Epidermal melanocyte (primary cell): ENCODE measurements around the gene NDFIP1.
"Not testable (repeated sequence)": the region's sequence is repeated elsewhere in the genome, so short reads cannot be mapped to it uniquely, and the experiment has no call there.

Source experiments
- DNase-seq: peaks from one replicate; pipeline ENCODE4 v3.0.0; 2011; ENCODE audit warnings: low spot score; ENCODE audit not compliant: insufficient read length

NDFIP1 gene

GRCh38 chr5:142183561-142183960 is 75.0 kb downstream of the NDFIP1 start:
- no peak for DNase-seq

GRCh38 chr5:142184988-142185387 is 76.4 kb downstream of the NDFIP1 start:
- no peak for DNase-seq

DNA sequence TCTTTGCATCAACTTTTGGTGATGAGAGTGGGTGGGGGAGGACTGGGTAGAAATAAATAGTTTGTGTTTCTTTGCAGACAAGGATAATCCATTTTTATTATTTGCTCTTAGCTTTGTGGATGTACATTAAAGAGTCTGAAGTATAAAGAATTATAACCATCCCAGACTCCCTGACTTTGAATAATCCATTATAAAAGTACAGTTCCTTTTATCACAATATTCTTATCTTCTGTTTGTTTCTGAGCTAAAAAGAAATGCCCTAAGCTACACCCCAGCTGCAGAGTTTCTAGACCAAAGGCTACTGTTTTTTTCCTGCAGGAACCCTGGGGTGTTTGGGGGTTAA is 77.9 kb downstream of the NDFIP1 start:
- no peak for DNase-seq

DNA sequence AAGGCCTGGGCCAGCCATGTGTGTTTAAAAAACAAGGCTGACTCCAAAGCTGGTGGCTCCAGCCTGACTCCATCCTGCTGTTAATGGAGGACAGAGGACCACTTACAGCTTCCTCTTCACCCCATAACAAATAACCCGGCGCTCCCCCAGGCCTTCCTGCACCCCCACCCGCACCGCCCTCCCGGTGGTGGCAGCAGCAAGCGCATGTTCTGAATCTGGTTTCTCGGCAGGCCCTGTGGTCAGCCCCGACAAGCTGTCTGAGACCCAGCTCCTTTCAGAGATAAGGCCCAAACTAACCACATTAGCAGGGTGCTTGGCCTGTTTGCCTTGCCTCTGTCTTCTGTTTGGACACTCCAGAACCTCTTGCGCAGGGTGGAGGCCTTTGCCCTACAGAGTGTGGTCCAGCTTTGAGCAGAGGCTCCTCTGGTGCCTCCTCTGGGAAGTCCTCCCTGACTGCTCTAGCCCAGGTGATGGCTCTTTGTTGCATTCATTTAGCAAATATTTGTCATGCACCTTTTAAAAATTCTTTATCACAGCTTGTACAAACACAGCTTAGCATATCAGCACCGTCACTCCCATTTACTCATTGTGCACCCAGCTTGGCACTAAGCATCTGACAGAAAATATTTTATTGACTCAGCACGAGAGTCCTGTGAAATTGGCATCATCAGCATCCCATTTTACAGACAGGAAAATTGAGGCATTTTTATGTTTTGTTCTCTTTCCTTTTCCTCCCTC is 78.4 kb downstream of the NDFIP1 start:
- DNase-seq = no peak

GRCh38 chr5:142188691-142189090 is 80.1 kb downstream of the NDFIP1 start:
- DNase-seq = not testable (repeated sequence)

GRCh38 chr5:142189813-142190212 is 81.2 kb downstream of the NDFIP1 start:
- DNase-seq = no peak

GRCh38 chr5:142191776-142192175 is 83.2 kb downstream of the NDFIP1 start:
- no peak for DNase-seq

GRCh38 chr5:142192286-142193113 is 83.9 kb downstream of the NDFIP1 start:
- no peak for DNase-seq

GRCh38 chr5:142193114-142193428 is 84.5 kb downstream of the NDFIP1 start:
- no peak for DNase-seq

GRCh38 chr5:142197098-142197497 is 88.5 kb downstream of the NDFIP1 start:
- DNase-seq = no peak

DNA sequence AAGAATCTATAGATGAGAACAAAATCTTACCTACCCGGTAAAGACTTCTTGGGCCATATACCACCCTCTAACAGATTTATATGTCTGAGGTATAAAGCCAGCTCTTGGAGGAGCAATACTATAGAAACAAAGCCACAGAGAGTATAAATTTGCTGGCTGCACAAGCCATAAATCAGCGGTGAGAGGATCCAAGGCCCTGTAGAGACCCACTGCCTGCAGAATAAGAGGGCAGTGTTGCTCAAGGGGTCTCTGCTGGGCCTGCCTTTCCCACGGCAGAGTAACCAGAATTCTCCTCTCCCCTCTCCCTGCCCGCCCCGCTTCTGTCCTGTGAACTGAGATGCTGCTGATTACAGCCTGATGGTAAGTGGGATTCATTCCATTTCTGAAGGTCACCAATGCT is 89.2 kb downstream of the NDFIP1 start:
- DNase-seq = no peak

- no peak for DNase-seq
These were observed 90.8 kb downstream of the NDFIP1 start for GRCh38 chr5:142199388-142199787.

DNA sequence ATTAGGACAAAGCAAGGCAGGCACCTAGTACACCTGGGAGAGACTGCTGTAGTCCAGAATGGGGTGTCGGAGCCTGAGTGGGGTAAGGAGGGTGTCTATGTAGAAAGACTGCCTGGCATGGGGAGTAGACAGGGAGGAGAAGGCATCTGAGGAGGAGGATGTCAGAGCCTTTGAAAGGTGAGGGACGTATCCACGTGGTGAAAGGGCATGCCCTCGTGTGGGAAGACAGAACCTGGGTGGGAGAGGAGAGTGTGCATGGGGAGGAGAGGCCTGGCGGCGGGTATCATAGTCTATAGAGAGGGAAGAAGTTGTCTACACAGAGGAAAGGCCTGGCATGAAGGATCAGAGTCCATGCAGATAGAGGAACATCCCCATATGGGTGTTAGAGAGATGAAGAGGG is 91.8 kb downstream of the NDFIP1 start:
- DNase-seq = no peak

DNA sequence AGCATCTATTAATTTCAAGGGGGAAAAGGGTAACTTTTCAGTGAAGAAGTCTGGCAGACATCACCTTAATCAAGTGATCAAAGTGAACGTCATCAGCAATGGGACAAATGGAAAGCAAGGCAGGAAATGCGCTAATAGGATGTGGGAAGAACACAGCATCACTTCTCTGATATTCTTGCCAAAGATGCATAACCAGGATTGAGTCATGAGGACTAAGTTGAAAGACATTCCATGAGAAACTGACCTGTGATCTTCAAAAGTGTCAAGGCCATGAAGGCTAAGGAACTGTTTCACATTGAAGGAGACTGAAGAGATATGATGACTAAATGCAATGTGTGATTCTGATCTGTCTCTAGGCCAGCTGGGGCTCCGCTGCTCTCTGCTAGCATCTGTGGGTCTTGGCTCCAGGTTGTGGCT is 92.9 kb downstream of the NDFIP1 start:
- no peak for DNase-seq

- no peak for DNase-seq
These were observed 93.7 kb downstream of the NDFIP1 start for GRCh38 chr5:142202282-142202681.
